NCI-H1092 (cell line): ENCODE results near the gene CCDC69.
"Not testable (repeated sequence)": the region's sequence is repeated elsewhere in the genome, so short reads cannot be mapped to it uniquely, and the experiment has no call there.

Experiments used
- DNase-seq: peaks from one replicate; lab custom pipeline; 2025; lab: John Stamatoyannopoulos, UW

The CCDC69 gene

DNA sequence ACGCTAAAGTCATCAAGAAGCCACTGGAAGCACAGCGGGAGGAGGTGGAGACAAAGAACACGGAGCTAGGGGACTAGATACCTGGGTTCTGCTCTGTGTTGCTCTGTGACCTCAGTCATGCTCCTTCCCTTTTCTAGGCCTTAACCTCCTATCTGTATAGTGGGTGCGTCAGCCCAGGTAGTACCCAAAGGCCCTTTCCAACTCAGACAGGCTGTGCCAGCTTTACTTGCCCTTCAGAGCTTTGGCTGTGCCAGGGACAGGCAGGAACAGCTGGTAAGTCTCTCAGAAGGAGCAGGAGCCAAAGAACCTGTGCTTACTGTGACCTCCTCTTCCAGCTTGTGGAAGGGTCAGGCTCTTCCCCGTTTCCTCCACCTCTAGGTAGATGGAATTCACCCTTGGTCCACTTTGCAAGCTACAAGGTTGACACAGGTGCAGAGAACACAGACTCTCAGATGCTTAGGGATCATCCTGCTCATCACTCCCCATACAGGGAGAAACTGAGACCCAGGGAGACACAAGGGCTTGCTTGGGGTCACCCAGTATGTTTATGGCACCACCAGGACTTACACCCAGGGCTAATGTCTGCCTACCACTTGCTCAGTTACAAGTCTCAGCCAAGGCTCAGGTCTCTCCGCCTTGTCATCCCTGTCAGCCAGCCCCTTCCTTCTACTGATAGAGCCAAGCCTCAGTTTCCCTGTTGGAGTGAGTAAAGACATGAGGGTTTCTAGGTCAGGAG lies 1.7 kb downstream of the CCDC69 start:
- no peak for DNase-seq

DNA sequence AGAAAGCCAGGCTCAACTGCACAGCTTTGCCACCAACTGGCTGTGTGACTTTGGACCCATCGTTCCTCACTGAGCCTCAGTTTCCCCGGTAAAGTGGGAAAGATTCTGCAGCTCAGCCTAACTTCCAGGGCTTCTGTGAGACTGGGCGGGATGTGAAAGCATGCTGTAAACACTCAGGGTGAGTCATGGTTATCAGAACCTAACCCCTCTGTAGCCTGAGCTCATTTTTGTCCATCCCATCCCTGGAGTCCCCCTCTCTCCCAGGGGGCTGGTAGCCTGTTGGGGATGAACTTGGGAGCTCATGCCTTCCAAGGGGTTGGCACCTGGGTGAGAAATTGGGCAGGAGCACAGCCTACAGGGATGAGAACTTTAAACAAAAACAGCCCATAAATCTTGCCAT lies 2.3 kb downstream of the CCDC69 start:
- DNase-seq: no peak

DNA sequence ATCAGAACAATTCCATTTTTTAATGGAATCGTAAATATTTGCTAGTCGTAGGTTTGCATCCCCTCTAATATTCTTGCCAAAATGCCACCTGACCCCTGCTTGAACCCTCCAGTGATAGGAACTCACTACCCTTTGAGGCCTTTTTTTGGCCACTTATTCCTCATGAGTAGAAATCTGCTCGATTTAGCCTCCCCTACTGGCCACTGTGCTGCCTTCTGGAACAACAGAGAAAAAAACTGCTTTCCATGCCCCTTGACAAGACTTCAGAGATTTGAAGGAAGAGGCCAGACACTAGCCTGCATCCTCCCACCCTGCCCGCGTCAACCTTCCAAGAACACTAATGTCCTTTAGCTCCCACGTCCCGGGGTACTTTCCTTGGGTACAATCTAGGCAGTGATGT lies 4.1 kb downstream of the CCDC69 start:
- no peak for DNase-seq

DNA sequence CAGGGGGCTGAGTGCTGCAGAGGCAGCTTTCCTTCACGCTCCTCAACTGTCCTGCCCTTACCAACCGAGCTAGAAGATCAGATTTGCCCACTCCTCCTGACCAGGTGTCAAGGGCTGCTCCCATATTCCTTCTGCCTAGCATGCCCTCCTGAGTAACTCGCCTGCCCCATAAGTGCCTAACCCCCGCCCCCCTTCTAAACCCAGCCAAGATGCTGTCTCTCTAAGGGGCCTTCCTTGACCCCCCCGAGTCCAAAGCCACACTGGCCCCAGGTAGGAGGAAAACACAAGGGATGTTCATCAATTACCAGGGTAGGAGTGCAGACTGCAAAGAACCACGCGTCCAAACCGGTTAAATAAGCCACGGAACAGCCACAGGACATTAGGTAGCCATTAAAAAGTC lies 4.8 kb downstream of the CCDC69 start:
- DNase-seq: no peak

DNA sequence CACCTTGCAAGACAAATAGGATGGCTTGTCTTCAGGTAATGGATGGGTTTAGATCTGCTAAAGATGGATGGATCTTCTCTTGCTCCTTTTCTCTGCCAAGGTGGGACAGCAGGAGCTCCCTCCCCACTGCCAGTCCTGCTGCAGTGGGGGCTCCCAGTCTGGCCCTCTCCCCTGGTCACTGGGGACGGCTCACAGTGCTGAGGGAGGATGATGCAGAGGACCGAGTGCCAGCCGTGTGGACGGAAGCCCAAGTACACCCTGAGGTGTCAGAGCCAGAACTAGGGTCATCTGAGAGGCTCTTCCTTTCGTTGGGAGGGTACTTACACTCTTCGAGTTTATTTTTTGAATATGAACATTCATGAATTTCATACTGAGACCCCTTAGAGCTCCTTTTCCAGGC lies 5.7 kb downstream of the CCDC69 start:
- no peak for DNase-seq

DNA sequence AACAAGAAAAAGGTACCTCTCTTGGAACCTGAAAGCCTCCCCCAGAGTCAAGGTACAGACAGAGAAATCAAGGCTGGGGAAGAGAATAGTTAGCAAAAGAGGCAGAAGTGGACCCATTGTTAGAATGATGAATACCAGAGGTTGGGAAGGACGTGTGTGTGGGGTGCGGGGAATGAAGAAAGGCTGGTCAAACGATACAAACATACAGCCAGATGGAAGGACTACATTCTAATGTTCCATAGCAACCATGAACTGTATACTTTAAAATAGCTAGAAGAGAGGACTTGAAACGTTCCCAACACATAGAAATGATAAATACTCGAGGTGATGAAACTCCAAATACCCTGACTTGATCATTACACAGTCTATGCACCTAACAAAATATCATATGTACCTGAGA lies 7.1 kb downstream of the CCDC69 start:
- DNase-seq: no peak

DNA sequence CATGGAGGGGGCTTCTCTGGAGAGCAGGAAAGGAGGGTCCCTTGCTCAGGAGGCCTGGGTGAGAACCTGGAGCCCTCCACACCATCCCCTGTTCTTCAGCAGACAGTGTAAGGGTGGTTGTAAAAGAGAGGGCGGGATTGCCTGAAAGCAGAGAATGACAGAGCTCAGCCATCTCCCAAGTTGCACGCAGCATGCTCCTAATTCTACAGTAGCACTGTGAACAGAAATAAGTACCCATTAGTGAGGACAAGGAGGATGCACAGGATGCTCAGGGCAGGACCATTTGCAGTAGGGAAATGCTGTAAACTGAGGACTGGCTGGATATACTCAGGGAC lies 8.4 kb downstream of the CCDC69 start:
- DNase-seq: no peak

DNA sequence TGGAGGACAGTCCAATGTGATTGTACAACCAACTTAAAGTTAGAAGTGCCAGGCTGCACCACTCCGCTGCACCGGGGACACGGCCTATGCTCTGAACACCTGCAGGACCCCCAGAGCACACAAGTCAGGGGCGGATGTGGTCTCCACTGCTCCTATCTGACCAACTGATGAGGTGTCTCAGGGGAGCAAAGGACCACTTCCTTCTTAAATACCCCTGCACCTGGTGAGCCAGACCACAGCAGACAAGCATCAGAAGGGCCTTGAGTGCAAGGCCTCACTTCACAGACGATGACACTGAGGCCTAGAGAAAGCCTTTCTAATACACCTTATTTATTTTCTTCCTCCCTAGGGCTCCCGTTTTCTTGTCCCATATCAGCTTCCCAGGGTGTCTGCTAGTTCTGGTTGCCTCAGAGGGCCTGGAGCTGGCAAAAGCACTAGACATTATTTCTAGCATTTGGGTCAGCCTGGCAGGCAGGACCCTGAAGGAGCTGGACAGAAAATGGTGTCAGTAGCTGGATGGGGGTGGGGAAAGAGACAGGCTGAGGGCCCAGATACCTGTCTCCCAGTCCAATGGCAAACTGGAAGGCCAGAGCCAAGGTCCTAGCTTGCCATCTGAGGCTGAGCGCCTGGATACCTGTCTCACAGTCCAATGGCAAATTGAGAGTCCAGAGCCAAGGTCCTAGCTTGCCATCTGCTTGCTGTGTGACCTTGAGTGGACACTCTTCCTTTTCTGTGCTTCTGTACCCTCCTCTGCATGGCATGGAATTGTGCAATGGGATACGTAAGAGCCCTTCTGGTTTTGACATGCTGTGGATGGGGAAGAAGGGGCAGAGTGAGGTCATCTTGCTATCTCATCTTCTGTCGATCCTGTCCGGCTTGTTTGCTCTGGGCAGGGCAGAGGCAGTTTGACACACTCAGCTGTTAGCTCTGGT lies 9.0 kb downstream of the CCDC69 start:
- DNase-seq: no peak

DNA sequence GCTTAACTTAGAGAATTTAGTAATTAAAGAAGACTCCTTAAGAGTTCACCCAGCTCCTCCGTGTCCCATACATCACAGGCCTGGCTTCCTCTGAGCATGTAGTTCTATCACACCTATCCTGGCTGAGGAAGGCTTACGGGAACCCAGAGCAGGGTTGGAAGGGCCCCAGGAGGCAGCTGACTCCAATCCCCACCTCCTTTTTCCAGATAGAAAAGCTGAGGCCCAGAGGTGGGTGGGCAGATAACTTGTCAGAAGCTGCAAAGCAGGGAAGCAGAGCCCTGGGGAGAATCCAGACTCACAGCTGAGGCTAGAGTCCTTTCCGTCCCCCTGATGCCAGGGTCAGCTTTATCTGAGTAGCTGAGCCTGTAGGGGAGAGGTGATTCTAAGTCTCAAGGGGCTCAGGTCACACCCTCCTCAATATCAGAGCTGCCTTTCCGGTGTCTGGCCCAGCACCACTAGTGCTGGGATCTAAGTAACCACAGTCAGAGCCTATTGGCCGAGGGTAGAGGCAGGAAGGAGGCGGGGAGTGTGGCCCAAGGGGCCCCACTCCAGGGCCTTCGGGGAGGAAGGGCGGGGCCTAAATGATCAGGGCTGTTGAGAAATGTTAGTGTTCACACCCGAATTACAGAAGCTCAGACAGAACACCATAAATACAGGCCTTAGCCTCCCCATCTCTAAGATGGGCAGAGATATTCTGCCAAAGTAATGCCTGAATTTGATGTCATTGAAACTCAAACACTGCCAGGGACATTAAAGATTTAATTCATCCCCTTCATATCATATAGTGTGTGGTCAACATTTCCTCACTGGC lies 9.9 kb downstream of the CCDC69 start:
- DNase-seq: no peak

DNA sequence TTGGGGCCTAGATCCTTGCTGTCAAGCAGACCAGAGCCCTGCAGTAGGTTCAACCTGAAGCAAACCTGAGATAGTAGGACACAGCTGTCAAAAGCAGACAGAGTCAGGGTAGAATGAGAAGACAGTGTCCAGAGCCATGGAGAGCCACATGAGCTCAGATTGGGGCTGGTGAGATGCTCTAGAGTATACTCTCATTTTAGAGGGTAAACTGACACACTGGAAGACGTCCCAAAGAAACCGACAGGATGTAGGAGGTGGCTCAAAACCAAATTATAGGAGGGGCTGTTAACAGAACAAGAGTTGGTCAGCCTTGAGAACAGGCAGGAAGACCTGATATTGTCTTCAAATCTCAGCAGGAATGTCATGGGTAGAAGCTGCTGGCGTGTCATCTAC lies 11.5 kb downstream of the CCDC69 start:
- DNase-seq: no peak

DNA sequence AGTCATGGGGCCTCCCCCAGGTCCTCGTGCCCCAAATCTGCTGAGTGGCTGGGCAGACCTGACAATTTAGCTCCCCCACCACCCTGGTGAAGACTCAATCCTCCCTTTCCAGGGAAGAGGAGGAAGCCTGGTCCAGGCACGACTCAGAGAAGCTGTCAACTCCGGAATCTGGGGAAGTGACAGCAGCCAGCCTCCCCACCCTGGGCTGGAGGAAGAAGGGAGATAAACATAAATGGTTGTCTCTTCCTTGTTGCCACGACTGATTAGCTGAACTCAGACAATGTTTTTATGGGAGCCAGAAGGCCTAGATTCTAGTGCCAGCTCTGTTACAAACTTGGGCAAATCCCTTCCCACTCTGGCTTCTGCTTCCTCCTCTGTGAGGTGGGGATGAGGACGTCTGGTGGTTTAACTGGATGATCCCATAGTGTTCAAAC lies 15.4 kb downstream of the CCDC69 start:
- DNase-seq: no peak

DNA sequence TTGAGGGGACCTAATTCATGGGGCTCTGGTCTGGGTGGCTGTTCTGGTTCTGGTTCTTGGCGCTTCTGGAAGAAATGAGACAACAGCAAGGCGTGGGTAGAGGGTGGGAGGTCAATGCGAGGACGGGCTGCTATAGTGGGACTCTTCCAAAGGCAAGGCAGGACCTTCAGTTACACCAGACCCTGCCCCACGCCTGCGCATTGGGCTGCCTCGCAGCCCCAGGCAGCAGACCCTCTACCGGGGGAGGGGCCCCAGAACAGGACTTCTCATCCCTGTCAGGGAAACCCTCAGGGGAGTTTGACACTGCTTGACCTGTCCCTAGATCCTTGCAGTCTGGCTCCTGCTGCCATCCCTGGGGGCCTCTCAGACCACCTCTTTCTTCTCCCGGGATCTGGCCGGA lies 18.5 kb downstream of the CCDC69 start:
- DNase-seq: no peak

DNA sequence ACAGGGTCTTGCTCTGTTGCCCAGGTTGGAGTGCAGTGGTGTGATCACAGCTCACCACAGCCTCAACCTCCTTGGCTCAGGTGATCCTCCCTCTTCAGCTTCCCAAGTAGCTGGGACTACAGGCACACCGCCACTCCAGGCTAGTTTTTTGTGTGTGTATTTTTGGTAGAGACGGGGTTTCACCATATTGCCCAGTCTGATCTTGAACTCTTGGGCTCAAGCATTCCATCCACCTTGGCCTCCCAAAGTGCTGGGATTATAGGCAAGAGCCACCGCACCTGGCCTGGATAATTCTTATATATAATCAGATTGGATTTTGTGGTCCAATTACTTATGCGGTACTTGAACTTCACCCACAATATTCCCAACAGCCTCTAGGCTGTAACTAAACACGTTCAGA lies 19.8 kb downstream of the CCDC69 start:
- no peak for DNase-seq

DNA sequence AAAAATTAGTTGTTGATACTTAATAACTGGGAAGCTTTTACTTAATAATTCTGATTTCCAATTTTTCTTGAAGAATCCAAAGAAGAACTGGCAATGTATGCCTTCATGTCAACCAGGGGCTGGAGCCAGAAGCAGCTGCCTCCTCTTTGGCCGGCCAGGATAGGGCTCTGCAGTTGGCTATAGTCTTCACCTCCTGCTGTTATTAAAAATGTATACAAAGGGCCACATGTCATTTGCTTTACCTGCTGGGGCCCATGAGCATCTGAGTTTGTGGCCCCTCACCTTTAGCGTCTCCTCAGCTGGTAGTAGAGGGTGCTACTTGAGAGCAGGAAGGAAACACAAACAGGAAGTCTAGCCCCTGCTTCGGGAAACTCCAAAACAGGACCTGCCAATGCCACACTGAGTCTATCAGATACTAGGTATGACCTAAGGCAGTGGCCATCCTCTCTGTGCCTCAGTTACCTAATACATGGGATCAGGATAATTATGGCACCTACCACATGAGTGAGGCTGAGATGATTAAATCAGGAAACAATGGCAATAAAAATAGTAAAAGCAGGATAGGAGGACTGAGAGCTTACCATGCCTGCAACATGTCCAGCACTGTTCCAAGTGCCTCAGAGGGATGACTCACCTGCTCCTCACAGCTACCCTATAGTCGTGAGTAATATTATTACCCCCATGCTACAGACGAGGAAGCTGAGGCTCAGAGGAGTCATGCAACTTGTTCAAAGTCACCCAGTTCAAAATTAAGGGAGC lies 21.3 kb downstream of the CCDC69 start:
- no peak for DNase-seq

DNA sequence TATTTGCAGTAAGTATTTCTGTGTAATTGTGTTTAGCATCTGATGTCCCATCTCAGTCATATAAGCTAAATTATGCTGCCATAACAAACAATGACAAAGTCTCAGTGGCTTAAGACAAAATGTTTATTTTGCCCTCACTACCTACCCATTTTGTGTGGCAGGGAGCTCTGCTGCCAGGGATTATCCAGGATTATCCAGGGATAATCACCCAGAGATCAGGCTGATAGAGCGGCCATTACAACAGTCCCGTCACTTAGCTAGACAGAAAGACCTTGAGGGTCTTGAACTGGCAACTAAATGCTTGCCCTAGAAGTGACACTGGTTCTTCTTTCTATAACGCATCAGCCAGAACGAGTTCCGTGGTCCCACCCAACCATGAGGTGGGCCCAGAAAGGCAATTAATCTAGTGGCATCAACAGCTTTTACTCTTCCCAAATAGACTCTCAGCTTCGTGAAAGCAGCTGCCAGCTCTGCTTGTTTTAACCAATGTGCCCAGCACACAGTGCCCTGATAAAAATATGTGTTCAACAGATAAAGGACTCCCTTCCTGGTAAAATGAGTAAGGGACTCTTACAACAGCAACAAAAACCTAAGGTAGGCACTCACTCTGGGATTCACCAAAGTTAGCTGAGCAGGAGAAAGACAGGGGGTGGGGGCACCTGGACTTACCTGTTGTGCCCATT lies 22.8 kb downstream of the CCDC69 start:
- DNase-seq: no peak

DNA sequence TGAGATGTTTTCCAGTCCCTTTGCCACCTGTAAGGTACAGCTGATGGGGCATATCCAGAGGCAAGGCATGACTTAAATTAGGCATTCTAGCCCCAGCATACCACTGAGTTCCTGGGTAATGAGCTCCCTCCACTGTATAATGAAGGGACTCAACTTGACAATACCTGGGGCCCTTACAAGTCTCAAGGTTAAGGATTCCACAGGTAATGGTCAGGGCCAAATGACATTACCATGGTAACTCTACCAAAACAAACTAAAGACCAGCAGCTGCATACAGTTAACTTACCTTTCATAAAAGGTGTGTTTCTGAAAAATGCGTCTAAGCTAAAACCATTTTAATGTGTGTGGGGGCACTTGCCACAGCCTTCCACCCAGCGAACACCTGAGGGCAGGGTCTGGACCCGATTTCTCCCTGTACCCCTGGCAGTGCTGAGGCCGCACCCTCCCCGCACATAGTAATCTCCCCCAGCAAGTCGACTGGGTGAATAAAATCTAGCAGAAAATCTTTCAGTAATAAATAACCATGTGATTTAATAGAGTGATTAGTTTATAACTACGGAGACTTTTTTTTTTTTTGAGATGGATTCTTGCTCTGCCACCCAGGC lies 24.2 kb downstream of the CCDC69 start:
- DNase-seq: no peak

DNA sequence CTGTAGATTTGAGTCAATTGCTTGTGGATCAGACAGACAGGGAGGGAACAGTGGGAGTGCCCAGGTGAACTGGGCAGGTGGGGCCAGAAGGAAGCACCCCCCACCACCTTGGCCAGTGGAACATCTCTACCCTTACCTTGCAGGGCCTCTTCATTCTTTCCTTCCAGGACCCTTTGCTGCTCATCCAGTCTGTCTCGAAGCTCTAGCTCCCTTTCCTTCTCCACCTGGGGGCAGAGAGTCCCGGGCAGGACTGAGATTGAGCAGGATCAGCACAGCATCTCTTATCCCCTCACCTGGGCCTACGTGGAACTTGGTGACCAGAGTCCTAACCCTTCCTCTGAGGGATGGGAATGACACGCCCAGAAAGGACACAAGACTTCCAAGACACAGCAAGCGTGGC lies 25.0 kb downstream of the CCDC69 start:
- no peak for DNase-seq

DNA sequence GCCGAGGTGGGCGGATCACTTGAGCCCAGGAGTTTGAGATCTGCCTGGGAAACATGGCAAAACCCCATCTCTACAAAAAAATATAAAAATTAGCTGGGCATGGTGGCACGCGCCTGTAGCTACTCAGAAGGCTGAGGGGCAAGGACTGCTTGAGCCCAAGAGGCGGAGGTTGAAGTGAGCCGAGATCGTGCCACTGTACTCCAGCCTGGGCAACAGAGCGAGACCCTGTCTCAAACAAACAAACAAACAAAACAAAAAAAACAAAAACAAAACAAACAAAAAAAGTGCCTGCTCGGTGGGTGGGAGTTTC lies 26.6 kb downstream of the CCDC69 start:
- DNase-seq: not testable (repeated sequence)

DNA sequence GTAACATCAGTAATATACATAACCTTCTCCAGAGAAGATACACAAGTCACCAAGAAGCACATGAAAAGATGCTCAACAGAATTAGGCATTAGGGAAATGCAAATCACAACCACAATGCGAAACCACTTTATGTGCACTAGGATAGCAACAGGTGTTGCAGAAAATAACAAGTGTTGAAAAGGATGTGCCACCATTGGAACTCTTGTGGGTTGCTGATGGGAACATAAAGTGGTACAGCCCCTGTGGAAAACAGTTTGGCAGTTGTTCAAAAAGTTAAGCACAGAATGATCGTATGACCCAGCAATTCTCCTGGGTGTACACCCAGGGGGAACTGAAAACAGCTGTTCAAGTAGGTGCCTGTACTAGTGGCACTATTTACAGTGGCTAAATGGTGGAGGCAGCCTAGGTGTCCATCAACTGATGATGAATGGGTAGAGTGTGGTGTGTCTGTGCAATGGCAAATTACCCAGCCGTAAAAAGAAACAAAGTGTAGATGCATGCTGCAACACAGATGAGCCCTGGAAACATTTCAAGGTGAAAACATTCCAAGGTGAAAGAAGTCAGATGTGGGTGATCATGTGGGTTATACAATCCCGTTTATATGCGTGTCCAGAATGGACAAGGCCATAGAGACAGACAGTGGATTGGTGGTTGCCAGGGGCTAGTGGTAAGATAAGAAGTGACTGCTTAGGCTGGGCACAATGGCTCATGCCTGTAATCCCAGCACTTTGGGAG lies 27.2 kb downstream of the CCDC69 start:
- no peak for DNase-seq

DNA sequence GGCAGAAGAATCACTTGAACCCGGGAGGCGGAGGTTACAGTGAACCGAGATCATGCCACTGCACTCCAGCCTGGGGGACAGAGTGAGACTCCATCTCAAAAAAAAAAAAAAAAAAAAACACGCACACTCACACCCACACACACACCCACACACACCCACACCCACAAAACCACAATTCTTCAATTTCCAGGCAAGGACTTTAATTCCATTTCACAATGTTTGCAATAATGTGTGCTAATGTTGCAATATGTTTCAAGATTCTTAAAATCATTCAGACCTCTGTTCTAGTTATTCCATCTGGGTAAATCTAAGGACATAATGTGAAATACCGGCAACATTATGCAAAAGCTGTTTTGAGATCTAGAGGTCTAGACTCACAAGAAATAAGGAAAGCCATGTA lies 28.3 kb downstream of the CCDC69 start:
- no peak for DNase-seq
